ENCODE data around the gene TEX19. TPM values are rescaled to one million over a fixed set of nuclear protein-coding genes. Genes with fewer than 3 reads are reported as not detected.

TEX19 gene
- total RNA-seq, 3 donors from 2014 or later (not counting 1 experiment from before 2014, with no cell fraction given), result not detected

DNA sequence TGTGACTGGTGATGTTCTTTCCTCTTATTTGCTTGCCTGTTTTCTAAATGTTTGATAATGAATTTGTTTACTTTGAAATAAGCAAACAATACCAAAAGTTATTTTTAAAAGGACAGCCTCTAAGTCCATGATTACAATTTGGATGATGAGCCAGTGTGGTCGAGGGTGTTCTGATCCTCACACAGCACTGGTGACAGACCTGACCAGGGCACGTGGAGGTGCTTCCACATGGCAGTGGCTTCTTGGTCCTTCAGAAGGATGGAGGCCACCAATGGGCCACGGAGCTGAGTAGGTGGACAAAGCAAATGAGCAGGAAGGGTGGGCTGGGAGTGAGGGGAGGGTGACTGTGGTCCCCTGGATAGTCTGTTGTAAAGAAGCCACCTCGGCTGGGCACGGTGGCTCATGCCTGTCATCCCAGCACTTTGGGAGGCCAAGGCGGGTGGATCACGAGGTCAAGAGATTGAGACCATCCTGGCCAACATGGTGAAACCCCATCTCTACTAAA is 4.2 kb upstream of the TEX19 start:
- H3K9me3 Mint-ChIP-seq, result no peaks in the 10 kb centered on the region
- no peak overlapping the region for H3K27ac Mint-ChIP-seq
- no peak overlapping the region for H3K4me3 ChIP-seq (ENCODE audit: low read length)
- no peak overlapping the region for H3K4me3 Mint-ChIP-seq
- H3K4me1 Mint-ChIP-seq, result peaks cover 10 to 20% of the 10 kb centered on the region in 2 donors
- intact Hi-C loops (cut with micrococcal nuclease), result loop anchor here (5.0 kb wide), 1 partner anchor 62 kb away; the partner anchor contains the start of genes HEXD and OGFOD3
- H3K9me3 ChIP-seq (ENCODE audit: control insufficient read depth, insufficient read depth, low read length), result no peaks in the 10 kb centered on the region
- peaks cover 28% of the 10 kb centered on the region for H3K4me1 ChIP-seq (ENCODE audit: control insufficient read depth, insufficient read depth, low read length)
- no peaks in the 10 kb centered on the region for H3K36me3 ChIP-seq (ENCODE audit: control insufficient read depth, insufficient read depth, low read length)
- TF ChIP-seq, protein P1, sequence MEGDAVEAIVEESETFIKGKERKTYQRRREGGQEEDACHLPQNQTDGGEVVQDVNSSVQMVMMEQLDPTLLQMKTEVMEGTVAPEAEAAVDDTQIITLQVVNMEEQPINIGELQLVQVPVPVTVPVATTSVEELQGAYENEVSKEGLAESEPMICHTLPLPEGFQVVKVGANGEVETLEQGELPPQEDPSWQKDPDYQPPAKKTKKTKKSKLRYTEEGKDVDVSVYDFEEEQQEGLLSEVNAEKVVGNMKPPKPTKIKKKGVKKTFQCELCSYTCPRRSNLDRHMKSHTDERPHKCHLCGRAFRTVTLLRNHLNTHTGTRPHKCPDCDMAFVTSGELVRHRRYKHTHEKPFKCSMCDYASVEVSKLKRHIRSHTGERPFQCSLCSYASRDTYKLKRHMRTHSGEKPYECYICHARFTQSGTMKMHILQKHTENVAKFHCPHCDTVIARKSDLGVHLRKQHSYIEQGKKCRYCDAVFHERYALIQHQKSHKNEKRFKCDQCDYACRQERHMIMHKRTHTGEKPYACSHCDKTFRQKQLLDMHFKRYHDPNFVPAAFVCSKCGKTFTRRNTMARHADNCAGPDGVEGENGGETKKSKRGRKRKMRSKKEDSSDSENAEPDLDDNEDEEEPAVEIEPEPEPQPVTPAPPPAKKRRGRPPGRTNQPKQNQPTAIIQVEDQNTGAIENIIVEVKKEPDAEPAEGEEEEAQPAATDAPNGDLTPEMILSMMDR (IDR thresholded peaks at IDR 0.05), result no peak
- peaks cover 10 to 11% of the 10 kb centered on the region in 2 donors for H3K27me3 Mint-ChIP-seq (ENCODE audit: low read depth in 2 of 2)
- no peak for ATAC-seq
- no peak for DNase-seq
- H3K27ac ChIP-seq (ENCODE audit: low read length), result no peak overlapping the region
- H3K27me3 ChIP-seq (ENCODE audit: control insufficient read depth, insufficient read depth, low read length), result no peaks in the 10 kb centered on the region
- WGBS (ENCODE audit: insufficient coverage), result 89% methylated on average over 7 of the region's 7 CpGs
- H3K36me3 Mint-ChIP-seq, result no peaks in the 10 kb centered on the region

DNA sequence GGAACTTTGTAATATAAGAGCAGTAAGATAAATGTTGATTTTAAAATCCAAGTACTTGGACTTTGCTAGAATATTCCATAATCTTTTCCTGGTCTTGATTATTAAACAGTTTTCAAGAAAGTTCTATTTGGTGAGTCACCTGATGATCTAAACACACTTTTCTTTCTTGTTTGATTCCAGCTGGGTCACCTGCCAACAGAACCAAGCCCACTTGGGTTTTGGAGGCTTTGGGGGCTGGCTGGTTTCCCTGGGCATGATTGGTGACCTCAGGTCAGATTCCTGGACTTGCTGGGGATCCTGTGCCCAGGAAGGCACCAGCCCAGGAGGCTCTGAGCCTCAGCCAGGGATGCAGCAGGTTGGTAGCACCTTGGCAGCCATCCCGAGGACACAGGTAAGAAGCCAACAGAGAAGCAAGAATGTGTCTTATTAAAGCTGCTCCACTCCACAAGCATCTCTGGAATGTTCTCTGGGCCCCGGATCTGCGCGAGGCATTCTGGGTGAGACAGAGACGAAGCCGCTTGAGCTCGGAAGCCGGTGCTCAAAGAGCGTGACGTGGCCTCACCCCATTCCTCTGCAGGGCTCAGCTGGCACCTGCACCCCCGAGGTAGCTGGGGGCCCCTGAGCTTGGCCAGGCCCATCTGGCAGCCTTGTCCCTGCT is 3.1 kb upstream of the TEX19 start:
- H3K4me3 ChIP-seq (ENCODE audit: low read length), result no peak overlapping the region
- TF ChIP-seq, protein P1 (IDR thresholded peaks at IDR 0.05), result no peak
- 87% methylated on average over 11 of the region's 11 CpGs for WGBS (ENCODE audit: insufficient coverage)
- H3K4me1 ChIP-seq (ENCODE audit: control insufficient read depth, insufficient read depth, low read length), result peaks cover 18% of the 10 kb centered on the region
- H3K27me3 ChIP-seq (ENCODE audit: control insufficient read depth, insufficient read depth, low read length), result no peaks in the 10 kb centered on the region
- no peak for DNase-seq
- no peak overlapping the region for H3K27ac ChIP-seq (ENCODE audit: low read length)
- no peaks in the 10 kb centered on the region for H3K36me3 ChIP-seq (ENCODE audit: control insufficient read depth, insufficient read depth, low read length)
- Mint-ChIP-seq H3K4me3 (no peak overlapping the region), H3K27ac (no peak overlapping the region), H3K27me3 (ENCODE audit: low read depth in 2 of 2) (peaks cover 10 to 11% of the 10 kb centered on the region in 2 donors), H3K36me3 (no peaks in the 10 kb centered on the region), H3K9me3 (no peaks in the 10 kb centered on the region), H3K4me1 (peaks cover 10 to 14% of the 10 kb centered on the region in 2 donors)
- intact Hi-C loops (cut with micrococcal nuclease), result no loop called here
- H3K9me3 ChIP-seq (ENCODE audit: control insufficient read depth, insufficient read depth, low read length), result no peaks in the 10 kb centered on the region
- ATAC-seq, result no peak

- intact Hi-C loops (cut with micrococcal nuclease), result no loop called here
- no peaks in the 10 kb centered on the region for H3K36me3 ChIP-seq (ENCODE audit: control insufficient read depth, insufficient read depth, low read length)
- Mint-ChIP-seq H3K27me3 (ENCODE audit: low read depth in 2 of 2) (peaks cover 6 to 11% of the 10 kb centered on the region in 2 donors), H3K9me3 (no peaks in the 10 kb centered on the region), H3K36me3 (no peaks in the 10 kb centered on the region), H3K4me1 (peaks cover 4 to 10% of the 10 kb centered on the region in 2 donors), H3K4me3 (no peak overlapping the region), H3K27ac (no peak overlapping the region)
- H3K27me3 ChIP-seq (ENCODE audit: control insufficient read depth, insufficient read depth, low read length), result no peaks in the 10 kb centered on the region
- H3K4me1 ChIP-seq (ENCODE audit: control insufficient read depth, insufficient read depth, low read length), result peaks cover 8% of the 10 kb centered on the region
- DNase-seq, result no peak
- WGBS (ENCODE audit: insufficient coverage), result 78% methylated on average over 20 of the region's 20 CpGs
- no peak overlapping the region for H3K27ac ChIP-seq (ENCODE audit: low read length)
- H3K4me3 ChIP-seq (ENCODE audit: low read length), result no peak overlapping the region
- no peaks in the 10 kb centered on the region for H3K9me3 ChIP-seq (ENCODE audit: control insufficient read depth, insufficient read depth, low read length)
- TF ChIP-seq, protein P1 (IDR thresholded peaks at IDR 0.05), result no peak
- no peak for ATAC-seq
Measured at GRCh38 chr17:82356845-82357355, 2.1 kb upstream of the TEX19 start.

Measured in natural killer cell (primary cell).